Measurements from ENCODE around the gene C17orf75. TPM values are rescaled to one million over a fixed set of nuclear protein-coding genes. Genes with fewer than 3 reads are reported as not detected.

C17orf75 gene
- total RNA-seq, 4 donors from 2014 or later, result 9.2 to 16.7 (median 13.2) TPM

DNA sequence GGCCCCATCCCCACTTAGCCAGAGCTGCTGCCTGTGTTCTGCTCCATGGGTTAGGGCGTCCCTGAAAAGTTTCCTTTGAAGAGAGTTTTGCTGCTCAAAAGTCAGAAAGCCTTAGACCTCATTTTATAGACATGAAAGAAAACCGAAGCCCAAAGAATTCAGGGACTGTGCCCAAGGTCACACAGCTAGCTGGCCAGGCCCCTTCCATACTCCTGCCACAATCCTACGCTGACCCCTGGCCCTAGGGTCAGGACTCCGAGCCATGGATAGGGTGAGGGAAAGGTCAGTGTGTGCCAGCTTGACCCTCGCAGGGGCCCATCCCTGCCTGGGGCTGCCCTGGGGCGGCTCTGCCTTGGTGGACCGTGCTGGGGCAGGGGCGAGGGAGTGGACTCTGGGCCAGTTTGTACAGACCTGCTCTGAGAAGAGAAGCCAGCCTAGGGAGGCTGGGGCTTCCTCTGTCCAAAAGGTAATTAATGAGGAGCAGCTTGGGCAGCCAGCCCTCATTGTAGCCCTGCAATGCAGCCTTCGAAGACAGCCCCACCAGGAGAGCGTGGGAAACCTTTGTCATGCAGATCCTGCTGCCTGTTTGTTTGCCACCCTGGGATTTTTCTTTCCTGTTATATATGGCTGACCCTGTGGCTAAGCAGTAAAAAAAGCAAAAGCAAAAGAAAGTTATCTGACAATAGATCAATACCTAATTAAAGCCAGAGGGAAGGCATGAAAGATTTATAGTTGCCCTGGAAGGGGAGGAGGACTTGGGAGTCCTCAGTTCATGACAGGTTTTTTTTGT lies 38.9 kb downstream of the C17orf75 start:
- Histone ChIP-seq H3K4me3 (no peak overlapping the region), H3K27ac (no peak overlapping the region), H3K27me3 (no peaks in the 10 kb centered on the region), H3K36me3 (no peaks in the 10 kb centered on the region), H3K9me3 (no peaks in the 10 kb centered on the region), H3K4me1 (peaks cover 0 to 12% (median 0%) of the 10 kb centered on the region in 3 donors)
- ATAC-seq, result no peak
- 58 to 100% methylated on average over 2 to 3 of the region's 10 CpGs for WGBS, 2 donors (ENCODE audit: low coverage in 1 of 2)
- no peak for TF ChIP-seq EP300 (IDR thresholded peaks at IDR 0.05)
- TF ChIP-seq POLR2A (IDR thresholded peaks at IDR 0.05), result no peak
- TF ChIP-seq, protein P1, sequence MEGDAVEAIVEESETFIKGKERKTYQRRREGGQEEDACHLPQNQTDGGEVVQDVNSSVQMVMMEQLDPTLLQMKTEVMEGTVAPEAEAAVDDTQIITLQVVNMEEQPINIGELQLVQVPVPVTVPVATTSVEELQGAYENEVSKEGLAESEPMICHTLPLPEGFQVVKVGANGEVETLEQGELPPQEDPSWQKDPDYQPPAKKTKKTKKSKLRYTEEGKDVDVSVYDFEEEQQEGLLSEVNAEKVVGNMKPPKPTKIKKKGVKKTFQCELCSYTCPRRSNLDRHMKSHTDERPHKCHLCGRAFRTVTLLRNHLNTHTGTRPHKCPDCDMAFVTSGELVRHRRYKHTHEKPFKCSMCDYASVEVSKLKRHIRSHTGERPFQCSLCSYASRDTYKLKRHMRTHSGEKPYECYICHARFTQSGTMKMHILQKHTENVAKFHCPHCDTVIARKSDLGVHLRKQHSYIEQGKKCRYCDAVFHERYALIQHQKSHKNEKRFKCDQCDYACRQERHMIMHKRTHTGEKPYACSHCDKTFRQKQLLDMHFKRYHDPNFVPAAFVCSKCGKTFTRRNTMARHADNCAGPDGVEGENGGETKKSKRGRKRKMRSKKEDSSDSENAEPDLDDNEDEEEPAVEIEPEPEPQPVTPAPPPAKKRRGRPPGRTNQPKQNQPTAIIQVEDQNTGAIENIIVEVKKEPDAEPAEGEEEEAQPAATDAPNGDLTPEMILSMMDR (IDR thresholded peaks at IDR 0.05), result no peak
- TF ChIP-seq POLR2AphosphoS5 (IDR thresholded peaks at IDR 0.05), result no peak

DNA sequence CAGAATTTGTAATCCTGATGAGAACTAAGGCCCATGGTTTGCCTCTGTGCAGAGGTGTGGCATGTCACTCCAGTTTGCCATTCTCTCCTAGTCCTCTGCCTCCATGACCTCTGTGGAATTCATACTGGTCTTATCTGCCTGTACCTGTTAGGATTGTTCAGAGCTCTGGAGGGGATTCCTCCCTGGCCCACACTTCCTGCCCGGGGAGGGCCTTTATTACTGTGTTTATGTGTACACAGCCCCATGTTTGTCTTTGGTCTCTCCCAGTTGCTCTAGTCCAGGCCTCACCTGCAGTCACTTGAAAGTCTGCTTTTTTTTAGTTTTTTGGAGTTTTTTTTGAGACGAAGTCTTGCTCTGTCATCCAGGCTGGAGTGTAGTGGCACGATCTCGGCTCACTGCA lies 39.9 kb downstream of the C17orf75 start:
- WGBS, 2 donors (ENCODE audit: low coverage in 1 of 2), result 82 to 100% methylated on average over 1 to 3 of the region's 4 CpGs
- H3K27ac ChIP-seq, result no peak overlapping the region
- no peak for ATAC-seq
- no peaks in the 10 kb centered on the region for H3K36me3 ChIP-seq
- H3K9me3 ChIP-seq, result no peaks in the 10 kb centered on the region
- TF ChIP-seq EP300 (IDR thresholded peaks at IDR 0.05), result no peak
- TF ChIP-seq, protein P1 (IDR thresholded peaks at IDR 0.05), result no peak
- no peak for TF ChIP-seq POLR2AphosphoS5 (IDR thresholded peaks at IDR 0.05)
- TF ChIP-seq POLR2A (IDR thresholded peaks at IDR 0.05), result no peak
- H3K4me3 ChIP-seq, result no peak overlapping the region
- H3K4me1 ChIP-seq, result peaks cover 0 to 14% (median 0%) of the 10 kb centered on the region in 3 donors
- H3K27me3 ChIP-seq, result no peaks in the 10 kb centered on the region

DNA sequence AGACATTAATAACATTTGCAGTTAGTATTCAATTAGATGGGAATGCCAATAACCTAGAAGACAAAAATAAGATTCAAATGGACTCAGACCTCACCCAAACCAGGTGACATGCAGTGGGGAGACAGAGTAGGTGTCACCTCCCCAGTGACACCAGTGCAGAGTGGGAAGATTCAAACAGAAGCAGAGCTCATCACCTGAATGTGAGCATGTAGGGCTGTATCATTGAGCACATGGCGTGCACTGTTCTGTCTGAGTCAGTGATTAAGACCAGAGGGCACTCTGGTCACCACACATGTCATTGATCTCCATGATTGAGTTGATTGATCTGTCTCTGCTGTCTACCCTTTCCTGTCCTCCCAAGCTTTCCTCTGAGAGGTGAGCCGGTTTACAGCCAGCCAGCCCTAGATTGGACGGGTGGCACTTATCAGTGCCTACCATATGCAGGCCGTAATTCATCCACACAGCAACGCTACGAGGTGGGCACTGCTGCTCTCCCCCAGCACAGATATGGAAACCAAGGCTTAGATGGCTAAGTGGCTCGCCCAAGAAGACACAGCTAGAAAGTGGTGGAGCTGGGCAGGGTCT lies 42.3 kb downstream of the C17orf75 start:
- Histone ChIP-seq H3K9me3 (no peaks in the 10 kb centered on the region), H3K4me1 (peaks cover 0 to 14% (median 0%) of the 10 kb centered on the region in 3 donors), H3K27me3 (no peaks in the 10 kb centered on the region), H3K36me3 (no peaks in the 10 kb centered on the region), H3K4me3 (no peak overlapping the region), H3K27ac (no peak overlapping the region)
- TF ChIP-seq POLR2AphosphoS5 (IDR thresholded peaks at IDR 0.05) (no peak), EP300 (IDR thresholded peaks at IDR 0.05) (no peak)
- ATAC-seq, result no peak
- WGBS, 2 donors (ENCODE audit: low coverage in 1 of 2), result 87 to 100% methylated on average over 1 to 7 of the region's 7 CpGs

DNA sequence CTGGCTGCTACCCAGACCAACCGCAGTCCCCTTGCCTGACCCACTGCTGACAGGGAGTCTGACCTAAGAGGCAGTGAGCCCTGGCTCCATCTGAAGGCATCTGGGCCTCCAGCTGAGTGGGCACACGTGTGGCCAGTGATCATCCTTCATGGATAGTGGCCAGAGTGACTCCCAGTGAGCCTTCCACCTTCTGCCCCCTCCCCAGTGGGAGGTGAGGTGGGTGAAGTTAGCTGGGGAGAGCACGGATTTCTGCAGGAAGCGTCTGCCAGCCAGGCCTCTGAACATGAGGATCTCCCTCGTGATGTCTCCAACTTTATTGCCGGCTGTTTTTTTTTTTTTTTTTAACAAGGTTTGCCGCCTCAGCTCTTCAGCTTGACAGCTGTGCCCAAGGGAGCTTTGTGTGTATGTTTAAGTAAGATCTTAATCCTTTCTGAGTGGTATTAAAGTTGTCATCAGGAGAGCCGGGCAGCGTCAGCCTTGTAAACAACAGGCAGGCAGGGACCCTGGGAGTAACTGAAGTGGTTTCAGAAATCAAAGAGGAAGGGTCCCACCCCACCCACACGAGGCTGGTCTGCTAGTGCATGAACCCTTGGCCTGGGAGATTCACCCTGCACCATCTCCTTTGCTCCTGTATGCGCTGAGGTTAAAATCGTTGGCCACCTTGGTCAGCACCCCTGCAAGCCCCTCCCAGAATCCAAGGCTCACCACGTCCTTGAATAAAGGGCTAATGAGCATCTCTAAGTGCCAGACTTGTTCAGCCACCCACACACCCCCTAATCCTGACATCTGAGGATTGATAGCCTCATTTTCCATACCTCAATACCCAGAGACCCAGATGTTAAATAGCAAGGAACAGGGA lies 43.0 kb downstream of the C17orf75 start:
- Histone ChIP-seq H3K27me3 (no peaks in the 10 kb centered on the region), H3K4me1 (peaks cover 0 to 14% (median 0%) of the 10 kb centered on the region in 3 donors), H3K9me3 (no peaks in the 10 kb centered on the region), H3K4me3 (no peak overlapping the region), H3K27ac (no peak overlapping the region), H3K36me3 (no peaks in the 10 kb centered on the region)
- TF ChIP-seq EP300 (IDR thresholded peaks at IDR 0.05) (no peak), POLR2AphosphoS5 (IDR thresholded peaks at IDR 0.05) (peak; percentile 26), POLR2A (IDR thresholded peaks at IDR 0.05) (no peak)
- TF ChIP-seq, protein P1 (IDR thresholded peaks at IDR 0.05), result no peak
- WGBS, 2 donors (ENCODE audit: low coverage in 1 of 2), result 47% methylated on average over 2 to 8 of the region's 13 CpGs
- ATAC-seq, result no peak

DNA sequence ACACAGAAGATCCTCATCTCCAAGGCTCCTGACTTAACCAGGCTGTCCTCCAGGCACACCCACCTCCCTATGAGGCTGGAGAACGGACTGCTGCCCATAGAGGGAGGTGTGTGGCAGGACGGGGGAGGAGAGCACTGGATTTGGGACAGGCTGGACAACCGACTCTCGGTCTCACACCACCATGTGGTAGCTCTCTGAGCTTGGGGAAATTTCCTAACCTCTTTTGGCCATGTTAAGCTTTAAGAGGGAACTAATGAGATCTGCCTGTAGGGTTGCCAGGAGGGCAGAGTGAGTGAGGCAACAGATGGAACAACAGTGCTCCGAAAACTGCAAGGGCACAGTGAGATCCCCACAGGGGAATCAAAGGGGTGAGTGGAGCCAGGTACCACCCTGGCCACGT lies 43.7 kb downstream of the C17orf75 start:
- ATAC-seq, result peak; percentile 55

More for the DNA sequence above, 43.7 kb downstream of the C17orf75 start:
- TF ChIP-seq POLR2A (IDR thresholded peaks at IDR 0.05), result no peak
- no peak for TF ChIP-seq EP300 (IDR thresholded peaks at IDR 0.05)
- TF ChIP-seq, protein P1 (IDR thresholded peaks at IDR 0.05), result no peak
- TF ChIP-seq POLR2AphosphoS5 (IDR thresholded peaks at IDR 0.05), result peak; percentile 10
- no peaks in the 10 kb centered on the region for H3K27me3 ChIP-seq
- no peak overlapping the region for H3K4me3 ChIP-seq
- H3K4me1 ChIP-seq, result peaks cover 0 to 14% (median 0%) of the 10 kb centered on the region in 3 donors
- WGBS, 2 donors (ENCODE audit: low coverage in 1 of 2), result 67% methylated on average over 1 of the region's 6 CpGs; no CpG with 5 or more reads in 1 of the 2 donors
- no peak overlapping the region for H3K27ac ChIP-seq
- no peaks in the 10 kb centered on the region for H3K9me3 ChIP-seq
- no peaks in the 10 kb centered on the region for H3K36me3 ChIP-seq

Data from gastroesophageal sphincter (tissue), 4 donors.